ENCODE data around the gene STAM2. TPM values are rescaled to one million over a fixed set of nuclear protein-coding genes. Genes with fewer than 3 reads are reported as not detected.

STAM2 gene
- total and polyA plus RNA-seq, 7 experiments from 2014 or later = 2.6 to 22.2 (median 15.0) TPM

DNA sequence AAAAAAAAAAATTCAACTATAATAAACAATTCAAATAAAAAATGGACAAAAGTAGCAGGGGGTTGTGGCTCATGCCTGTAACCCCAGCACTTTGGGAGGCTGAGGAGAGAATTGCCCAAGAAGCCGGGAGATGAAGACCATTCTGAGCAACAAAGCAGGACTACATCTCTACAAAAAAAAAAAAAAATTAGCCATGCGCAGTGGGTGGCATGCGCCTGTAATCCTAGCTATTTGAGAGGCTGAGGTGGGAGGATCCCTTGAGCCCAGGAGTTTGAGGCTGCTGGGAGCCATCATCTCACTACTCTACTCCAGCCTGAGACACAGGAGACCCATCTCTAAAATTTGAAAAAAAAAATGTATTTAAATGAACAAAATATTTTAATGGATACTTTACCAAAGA, 72.3 kb downstream of the STAM2 start:
- peaks cover 32 to 53% (median 40%) of the 10 kb centered on the region in 5 donors for H3K27me3 Mint-ChIP-seq
- H3K27ac Mint-ChIP-seq = no peak overlapping the region
- Histone ChIP-seq H3K27me3 (ENCODE audit: control insufficient read depth in 2 of 2, insufficient read depth in 2 of 2, low read length in 2 of 2) (peaks cover 16 to 26% of the 10 kb centered on the region in 2 donors), H3K36me3 (ENCODE audit: control insufficient read depth in 2 of 3, insufficient read depth in 3 of 3, low read length in 3 of 3) (no peaks in the 10 kb centered on the region), H3K4me1 (ENCODE audit: control insufficient read depth in 2 of 2, insufficient read depth in 2 of 2, low read length in 2 of 2) (no peaks in the 10 kb centered on the region), H3K27ac (ENCODE audit: low read depth, low read length) (no peak overlapping the region), H3K4me3 (ENCODE audit: low read length) (no peak overlapping the region), H3K9me3 (ENCODE audit: control insufficient read depth in 2 of 3, low read length in 3 of 3) (no peaks in the 10 kb centered on the region)
- peaks cover 0 to 2% (median 0%) of the 10 kb centered on the region in 11 donors for H3K9me3 Mint-ChIP-seq
- peaks cover 7 to 15% (median 11%) of the 10 kb centered on the region in 7 donors for H3K4me1 Mint-ChIP-seq
- no peak for DNase-seq
- POLR2A ChIA-PET = no interaction called here
- intact Hi-C loops (cut with micrococcal nuclease) = no loop called here
- CTCF ChIA-PET = no interaction called here
- H3K36me3 Mint-ChIP-seq = peaks cover 0 to 9% (median 0%) of the 10 kb centered on the region in 5 donors
- ATAC-seq = no peak
- H3K4me3 Mint-ChIP-seq = no peak overlapping the region

DNA sequence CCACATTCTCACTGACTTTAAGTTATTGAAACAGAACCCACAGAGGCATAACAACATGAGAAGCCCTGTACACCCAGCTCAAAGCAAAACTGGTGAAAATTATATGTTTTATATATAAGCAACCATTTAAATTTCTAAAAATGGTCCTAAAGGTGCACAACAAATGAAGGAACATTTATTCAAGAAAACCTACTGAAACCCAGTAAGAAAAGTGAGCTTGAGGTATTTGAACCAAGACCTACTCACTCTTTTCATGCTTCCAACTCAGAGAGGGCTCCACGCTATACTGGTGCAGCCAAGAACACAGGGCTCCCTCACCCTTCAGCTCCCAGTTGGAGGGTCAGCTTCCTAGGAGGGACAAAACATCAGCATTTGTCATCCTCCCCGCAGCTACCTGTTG, 74.6 kb downstream of the STAM2 start:
- H3K9me3 Mint-ChIP-seq = peaks cover 0 to 2% (median 0%) of the 10 kb centered on the region in 11 donors
- intact Hi-C loops (cut with micrococcal nuclease) = no loop called here
- peaks cover 50 to 65% (median 55%) of the 10 kb centered on the region in 5 donors for H3K27me3 Mint-ChIP-seq
- no peak overlapping the region for H3K4me3 ChIP-seq (ENCODE audit: low read length)
- no peak overlapping the region for H3K27ac Mint-ChIP-seq
- peaks cover 17 to 24% (median 22%) of the 10 kb centered on the region in 7 donors for H3K4me1 Mint-ChIP-seq
- ChIA-PET POLR2A (no interaction called here), CTCF (no interaction called here)
- H3K36me3 Mint-ChIP-seq = peaks cover 0 to 9% (median 0%) of the 10 kb centered on the region in 5 donors
- H3K4me3 Mint-ChIP-seq = no peak overlapping the region
- DNase-seq (no peak), ATAC-seq (no peak)
- peaks cover 16 to 26% of the 10 kb centered on the region in 2 donors for H3K27me3 ChIP-seq (ENCODE audit: control insufficient read depth in 2 of 2, insufficient read depth in 2 of 2, low read length in 2 of 2)
- H3K36me3 ChIP-seq (ENCODE audit: control insufficient read depth in 2 of 3, insufficient read depth in 3 of 3, low read length in 3 of 3) = no peaks in the 10 kb centered on the region
- H3K4me1 ChIP-seq (ENCODE audit: control insufficient read depth in 2 of 2, insufficient read depth in 2 of 2, low read length in 2 of 2) = peaks cover 5 to 6% of the 10 kb centered on the region in 2 donors
- H3K27ac ChIP-seq (ENCODE audit: low read depth, low read length) = no peak overlapping the region
- H3K9me3 ChIP-seq (ENCODE audit: control insufficient read depth in 2 of 3, low read length in 3 of 3) = no peaks in the 10 kb centered on the region

- peaks cover 0 to 2% (median 0%) of the 10 kb centered on the region in 11 donors for H3K9me3 Mint-ChIP-seq
- peaks cover 17 to 24% (median 22%) of the 10 kb centered on the region in 7 donors for H3K4me1 Mint-ChIP-seq
These were observed 76.1 kb downstream of the STAM2 start for GRCh38 chr2:152099367-152100050.

GRCh38 chr2:152098496-152099366, 76.8 kb downstream of the STAM2 start, which contains the start of gene CACNB4:
Gene CACNB4 (minus strand): TSS chr2:152099044.
- H3K4me3 ChIP-seq (ENCODE audit: low read length) = peak within 1 kb of the TSS; percentile 58
- peaks cover 40 to 66% (median 58%) of the 10 kb centered on the region in 5 donors for H3K27me3 Mint-ChIP-seq
- H3K4me3 Mint-ChIP-seq = peak within 1 kb of the TSS; percentile 81 to 93 (median 87)
- intact Hi-C loops (cut with micrococcal nuclease) = no loop called here
- ATAC-seq = peak; percentile 47
- H3K36me3 ChIP-seq (ENCODE audit: control insufficient read depth in 2 of 3, insufficient read depth in 3 of 3, low read length in 3 of 3) = no peaks in the 10 kb centered on the region
- CTCF ChIA-PET = no interaction called here
- H3K9me3 ChIP-seq (ENCODE audit: control insufficient read depth in 2 of 3, low read length in 3 of 3) = no peaks in the 10 kb centered on the region
- POLR2A ChIA-PET = no interaction called here
- H3K4me1 ChIP-seq (ENCODE audit: control insufficient read depth in 2 of 2, insufficient read depth in 2 of 2, low read length in 2 of 2) = peaks cover 5 to 6% of the 10 kb centered on the region in 2 donors
- H3K27me3 ChIP-seq (ENCODE audit: control insufficient read depth in 2 of 2, insufficient read depth in 2 of 2, low read length in 2 of 2) = peaks cover 16 to 24% of the 10 kb centered on the region in 2 donors
- H3K9me3 Mint-ChIP-seq = peaks cover 0 to 2% (median 0%) of the 10 kb centered on the region in 11 donors
- H3K4me1 Mint-ChIP-seq = peaks cover 17 to 24% (median 22%) of the 10 kb centered on the region in 7 donors
- DNase-seq = peak in 2 of 9 donors; percentile 4 to 40
- peak within 1 kb of the TSS in 2 of 9 donors; percentile 8 to 14 for H3K27ac Mint-ChIP-seq
- no peak within 1 kb of the TSS for H3K27ac ChIP-seq (ENCODE audit: low read depth, low read length)
- H3K36me3 Mint-ChIP-seq = peaks cover 0 to 9% (median 0%) of the 10 kb centered on the region in 5 donors

More at GRCh38 chr2:152099367-152100050, 76.1 kb downstream of the STAM2 start:
- H3K4me3 ChIP-seq (ENCODE audit: low read length) = peak overlapping the region; percentile 58
- no peaks in the 10 kb centered on the region for H3K9me3 ChIP-seq (ENCODE audit: control insufficient read depth in 2 of 3, low read length in 3 of 3)
- H3K27me3 ChIP-seq (ENCODE audit: control insufficient read depth in 2 of 2, insufficient read depth in 2 of 2, low read length in 2 of 2) = peaks cover 16 to 27% of the 10 kb centered on the region in 2 donors
- peak overlapping the region; percentile 81 to 93 (median 87) for H3K4me3 Mint-ChIP-seq
- CTCF ChIA-PET = no interaction called here
- intact Hi-C loops (cut with micrococcal nuclease) = no loop called here
- H3K27ac Mint-ChIP-seq = peak overlapping the region in 1 of 9 donors; percentile 8
- peaks cover 47 to 65% (median 61%) of the 10 kb centered on the region in 5 donors for H3K27me3 Mint-ChIP-seq
- no peaks in the 10 kb centered on the region for H3K36me3 ChIP-seq (ENCODE audit: control insufficient read depth in 2 of 3, insufficient read depth in 3 of 3, low read length in 3 of 3)
- DNase-seq = no peak
- H3K4me1 ChIP-seq (ENCODE audit: control insufficient read depth in 2 of 2, insufficient read depth in 2 of 2, low read length in 2 of 2) = peaks cover 5 to 6% of the 10 kb centered on the region in 2 donors
- no peak for ATAC-seq
- H3K36me3 Mint-ChIP-seq = peaks cover 0 to 9% (median 0%) of the 10 kb centered on the region in 5 donors
- POLR2A ChIA-PET = no interaction called here
- H3K27ac ChIP-seq (ENCODE audit: low read depth, low read length) = no peak overlapping the region

DNA sequence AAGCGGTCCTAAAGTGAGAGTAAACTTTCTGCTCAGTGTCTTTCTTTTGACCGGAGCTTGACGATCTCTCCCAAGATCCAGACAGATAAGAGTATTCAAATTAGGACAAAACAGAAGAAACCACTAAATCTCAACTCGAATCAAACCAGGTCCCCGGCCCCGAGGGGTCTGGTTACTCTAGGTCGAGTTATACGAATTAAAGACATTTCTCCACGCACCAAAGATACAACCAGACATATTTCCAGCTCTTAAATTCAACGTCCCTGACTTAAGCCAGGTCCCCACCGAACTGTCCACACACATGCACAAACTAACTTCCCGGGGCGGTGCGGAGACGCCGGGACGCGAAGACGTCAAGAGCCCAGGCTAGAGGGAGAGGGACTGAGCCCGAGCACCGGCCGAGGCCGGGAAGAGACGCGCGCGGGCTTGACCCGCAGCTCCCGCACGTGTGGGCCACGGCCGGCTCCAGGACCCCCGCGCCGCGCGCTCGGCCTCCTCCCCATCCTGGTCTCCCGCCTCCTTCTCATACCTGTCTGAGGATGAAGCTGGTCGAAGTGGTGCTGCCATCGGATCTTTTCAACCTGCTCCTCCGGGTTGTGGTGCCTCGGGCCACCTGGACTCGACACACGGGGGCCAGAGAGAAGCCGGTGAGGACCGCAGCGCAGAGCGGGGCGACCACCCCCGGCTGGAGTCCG, 77.6 kb downstream of the STAM2 start:
- CTCF ChIA-PET = no interaction called here
- intact Hi-C loops (cut with micrococcal nuclease) = no loop called here
- peak overlapping the region in 1 of 9 donors; percentile 14 for H3K27ac Mint-ChIP-seq

GRCh38 chr2:152097290-152097800, 78.2 kb downstream of the STAM2 start:
- CTCF ChIA-PET = no interaction called here

More for the DNA sequence above, 77.6 kb downstream of the STAM2 start:
- H3K27me3 Mint-ChIP-seq = peaks cover 40 to 63% (median 61%) of the 10 kb centered on the region in 5 donors
- peaks cover 0 to 9% (median 0%) of the 10 kb centered on the region in 5 donors for H3K36me3 Mint-ChIP-seq
- Histone ChIP-seq H3K9me3 (ENCODE audit: control insufficient read depth in 2 of 3, low read length in 3 of 3) (no peaks in the 10 kb centered on the region), H3K27me3 (ENCODE audit: control insufficient read depth in 2 of 2, insufficient read depth in 2 of 2, low read length in 2 of 2) (peaks cover 16 to 24% of the 10 kb centered on the region in 2 donors), H3K4me3 (ENCODE audit: low read length) (peak overlapping the region; percentile 42), H3K4me1 (ENCODE audit: control insufficient read depth in 2 of 2, insufficient read depth in 2 of 2, low read length in 2 of 2) (peaks cover 5 to 6% of the 10 kb centered on the region in 2 donors), H3K27ac (ENCODE audit: low read depth, low read length) (no peak overlapping the region), H3K36me3 (ENCODE audit: control insufficient read depth in 2 of 3, insufficient read depth in 3 of 3, low read length in 3 of 3) (no peaks in the 10 kb centered on the region)
- peak; percentile 56 for ATAC-seq
- H3K9me3 Mint-ChIP-seq = peaks cover 0 to 2% (median 0%) of the 10 kb centered on the region in 11 donors
- POLR2A ChIA-PET = no interaction called here
- DNase-seq = peak in 2 of 9 donors; percentile 2 to 23
- H3K4me3 Mint-ChIP-seq = peak overlapping the region; percentile 72 to 93 (median 82)
- peaks cover 17 to 24% (median 22%) of the 10 kb centered on the region in 7 donors for H3K4me1 Mint-ChIP-seq

More at GRCh38 chr2:152097290-152097800, 78.2 kb downstream of the STAM2 start:
- Mint-ChIP-seq H3K27me3 (peaks cover 35 to 59% (median 57%) of the 10 kb centered on the region in 5 donors), H3K36me3 (peaks cover 0 to 9% (median 0%) of the 10 kb centered on the region in 5 donors), H3K27ac (no peak overlapping the region), H3K9me3 (peaks cover 0 to 2% (median 0%) of the 10 kb centered on the region in 11 donors), H3K4me3 (peak overlapping the region; percentile 72 to 93 (median 82)), H3K4me1 (peaks cover 17 to 24% (median 22%) of the 10 kb centered on the region in 7 donors)
- no peak for ATAC-seq
- intact Hi-C loops (cut with micrococcal nuclease) = no loop called here
- peaks cover 5 to 6% of the 10 kb centered on the region in 2 donors for H3K4me1 ChIP-seq (ENCODE audit: control insufficient read depth in 2 of 2, insufficient read depth in 2 of 2, low read length in 2 of 2)
- H3K27me3 ChIP-seq (ENCODE audit: control insufficient read depth in 2 of 2, insufficient read depth in 2 of 2, low read length in 2 of 2) = peaks cover 16 to 24% of the 10 kb centered on the region in 2 donors
- no peak overlapping the region for H3K27ac ChIP-seq (ENCODE audit: low read depth, low read length)
- H3K4me3 ChIP-seq (ENCODE audit: low read length) = no peak overlapping the region
- POLR2A ChIA-PET = no interaction called here
- no peaks in the 10 kb centered on the region for H3K36me3 ChIP-seq (ENCODE audit: control insufficient read depth in 2 of 3, insufficient read depth in 3 of 3, low read length in 3 of 3)
- no peak for DNase-seq
- H3K9me3 ChIP-seq (ENCODE audit: control insufficient read depth in 2 of 3, low read length in 3 of 3) = no peaks in the 10 kb centered on the region
